GM11168 (cell line): ENCODE measurements around the gene TRABD2B.

Source experiments
- in situ Hi-C: fragments of 300-500 bp; cut with MboI; formaldehyde crosslinking; loops from one replicate; pipeline ENCODE4 v1.12.0; 2022; ENCODE audit warnings: low sequenced_read_pairs; ENCODE audit not compliant: unreplicated experiment

TRABD2B gene

GRCh38 chr1:47888294-47888629 lies 108.9 kb downstream of the TRABD2B start:
- in situ Hi-C loops, result no loop called here

GRCh38 chr1:47887475-47888293 lies 109.5 kb downstream of the TRABD2B start:
- in situ Hi-C loops, result no loop called here

- in situ Hi-C loops, result no loop called here
Measured at GRCh38 chr1:47887060-47887459, 110.1 kb downstream of the TRABD2B start.

GRCh38 chr1:47886141-47886540 lies 111.0 kb downstream of the TRABD2B start:
- in situ Hi-C loops, result no loop called here

- in situ Hi-C loops, result no loop called here
Measured at GRCh38 chr1:47885062-47885830, 111.9 kb downstream of the TRABD2B start.

- in situ Hi-C loops, result no loop called here
Measured at GRCh38 chr1:47883963-47884362, 113.2 kb downstream of the TRABD2B start.

GRCh38 chr1:47881505-47882442 lies 115.4 kb downstream of the TRABD2B start:
- in situ Hi-C loops, result no loop called here

- in situ Hi-C loops, result no loop called here
Measured at GRCh38 chr1:47876587-47876963, 120.6 kb downstream of the TRABD2B start.

GRCh38 chr1:47875831-47876586 lies 121.2 kb downstream of the TRABD2B start:
- in situ Hi-C loops, result no loop called here

GRCh38 chr1:47875036-47875435 lies 122.1 kb downstream of the TRABD2B start:
- in situ Hi-C loops, result no loop called here

GRCh38 chr1:47873337-47873736 lies 123.8 kb downstream of the TRABD2B start:
- in situ Hi-C loops, result no loop called here

GRCh38 chr1:47872886-47873285 lies 124.3 kb downstream of the TRABD2B start:
- in situ Hi-C loops, result no loop called here

- in situ Hi-C loops, result no loop called here
Measured at GRCh38 chr1:47871799-47872353, 125.3 kb downstream of the TRABD2B start.

GRCh38 chr1:47870946-47871676 lies 126.1 kb downstream of the TRABD2B start:
- in situ Hi-C loops, result no loop called here

GRCh38 chr1:47870480-47870879 lies 126.7 kb downstream of the TRABD2B start:
- in situ Hi-C loops, result no loop called here

- in situ Hi-C loops, result no loop called here
Measured at GRCh38 chr1:47868348-47868676, 128.9 kb downstream of the TRABD2B start.

GRCh38 chr1:47867438-47868347 lies 129.5 kb downstream of the TRABD2B start:
- in situ Hi-C loops, result no loop called here
